HG03097 (cell line): ENCODE measurements around the gene STAG1.
A peak's percentile ranks its signal among the peaks of the same experiment; 100 is the strongest.
"Not testable (repeated sequence)": the region's sequence is repeated elsewhere in the genome, so short reads cannot be mapped to it uniquely, and the experiment has no call there.

Experiments
- ATAC-seq: cut with Tn5 transposase; IDR thresholded peaks from one replicate; pipeline ENCODE4 v1.9.1; 2021; ENCODE audit not compliant: unreplicated experiment, low FRiP score

STAG1 gene

DNA sequence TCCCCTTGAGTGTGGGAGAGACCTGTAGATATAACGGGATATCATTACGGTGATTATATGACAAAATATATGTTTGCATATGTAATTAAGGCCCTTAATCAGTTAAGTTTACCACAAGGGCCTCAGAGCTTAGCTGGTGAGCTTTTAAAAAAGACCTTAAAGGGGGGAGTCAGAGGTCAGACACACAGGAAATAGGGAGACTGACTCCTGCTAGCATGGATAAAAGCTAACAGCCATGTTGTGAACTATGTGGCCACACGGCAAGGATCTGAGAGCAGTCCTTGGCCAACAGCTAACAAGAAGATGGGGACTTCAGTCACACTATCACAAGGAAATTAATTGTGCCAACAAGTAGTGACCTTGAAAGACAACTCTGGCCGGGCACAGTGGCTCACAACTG is 3.1 kb downstream of the STAG1 start:
- no peak for ATAC-seq

GRCh38 chr3:136745916-136746315 is 6.3 kb downstream of the STAG1 start:
- ATAC-seq: no peak

GRCh38 chr3:136741063-136741462 is 11.1 kb downstream of the STAG1 start:
- ATAC-seq: no peak

DNA sequence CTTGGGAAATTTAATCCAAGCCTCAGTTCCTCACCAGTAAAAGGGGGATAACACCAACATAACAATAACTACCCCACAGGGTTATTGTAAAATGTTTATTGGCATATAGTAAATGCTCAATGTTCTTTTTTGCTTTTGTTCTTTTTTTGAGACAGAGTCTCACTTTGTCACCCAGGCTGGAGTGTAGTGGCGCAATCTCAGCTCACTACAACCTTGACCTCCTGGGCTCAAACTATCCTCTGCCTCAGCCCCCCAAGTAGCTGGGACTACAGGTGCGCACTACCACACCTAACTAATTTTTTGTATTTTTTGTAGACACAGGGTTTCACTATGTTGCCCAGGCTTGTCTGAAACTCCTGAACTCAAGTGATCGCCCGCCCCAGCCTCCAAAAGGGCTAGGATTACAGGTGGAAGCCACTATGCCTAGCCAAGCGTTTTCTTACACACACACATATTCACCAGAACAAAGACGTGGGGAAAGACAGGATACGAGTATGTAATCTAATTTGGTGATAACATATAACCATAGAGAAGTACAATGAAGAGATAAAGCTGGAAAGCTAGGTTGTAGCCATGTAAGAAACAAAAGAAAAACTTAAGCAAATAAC is 11.7 kb downstream of the STAG1 start:
- no peak for ATAC-seq

GRCh38 chr3:136736950-136737349 is 15.2 kb downstream of the STAG1 start:
- not testable (repeated sequence) for ATAC-seq

GRCh38 chr3:136735103-136735502 is 17.1 kb downstream of the STAG1 start:
- ATAC-seq: no peak

GRCh38 chr3:136734382-136735070 is 17.7 kb downstream of the STAG1 start:
- no peak for ATAC-seq

DNA sequence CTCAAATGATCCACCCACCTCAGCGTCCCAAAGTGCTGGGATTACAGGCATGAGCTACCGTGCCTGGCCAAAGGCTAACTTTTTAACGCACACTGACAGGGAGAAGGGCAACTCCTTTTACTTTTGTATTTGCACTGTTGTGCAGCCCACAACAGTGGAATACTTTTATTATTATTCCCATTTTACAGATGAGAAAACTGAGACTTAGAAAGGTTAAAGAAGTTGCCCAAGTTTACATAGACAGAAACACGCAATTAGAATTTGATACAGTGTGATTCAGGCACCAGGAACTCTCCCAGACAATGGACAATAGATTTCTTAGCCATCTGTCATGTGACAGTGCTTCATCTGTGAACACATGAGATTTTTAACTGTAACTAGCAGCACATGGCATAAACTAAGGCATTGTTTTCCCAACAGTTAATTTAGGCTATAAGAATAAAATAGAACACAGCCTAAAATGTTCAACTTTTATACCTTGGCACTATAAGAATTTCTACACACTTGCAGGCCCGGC is 18.8 kb downstream of the STAG1 start:
- ATAC-seq: no peak

DNA sequence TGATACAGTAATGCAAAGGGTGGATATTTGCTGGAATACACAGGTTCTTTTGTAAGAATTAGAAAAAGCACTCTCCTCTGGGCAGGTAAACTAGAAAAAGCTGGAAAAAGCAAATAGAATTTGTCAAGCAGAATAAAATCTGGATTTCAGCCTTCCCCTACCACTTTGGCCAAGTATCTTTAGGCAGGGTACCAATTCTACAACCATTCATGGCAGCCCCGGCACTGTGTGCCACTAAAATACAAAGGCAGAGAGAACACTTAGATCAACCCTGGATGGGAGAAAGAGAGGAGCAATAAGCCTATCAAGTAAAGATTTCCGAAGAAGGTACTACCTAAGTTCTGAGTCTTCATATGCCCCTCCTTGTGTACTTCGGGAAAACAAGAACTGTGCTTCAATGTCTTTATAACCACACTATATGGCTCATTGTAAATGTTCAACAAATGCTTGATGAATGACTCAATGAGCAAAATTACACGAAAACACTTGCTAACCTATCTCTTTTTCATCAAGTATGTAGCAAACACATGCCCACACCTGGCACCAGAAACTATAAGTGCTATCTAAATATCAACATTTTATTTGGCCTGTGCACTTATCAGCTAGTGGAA is 20.8 kb downstream of the STAG1 start:
- ATAC-seq: no peak

DNA sequence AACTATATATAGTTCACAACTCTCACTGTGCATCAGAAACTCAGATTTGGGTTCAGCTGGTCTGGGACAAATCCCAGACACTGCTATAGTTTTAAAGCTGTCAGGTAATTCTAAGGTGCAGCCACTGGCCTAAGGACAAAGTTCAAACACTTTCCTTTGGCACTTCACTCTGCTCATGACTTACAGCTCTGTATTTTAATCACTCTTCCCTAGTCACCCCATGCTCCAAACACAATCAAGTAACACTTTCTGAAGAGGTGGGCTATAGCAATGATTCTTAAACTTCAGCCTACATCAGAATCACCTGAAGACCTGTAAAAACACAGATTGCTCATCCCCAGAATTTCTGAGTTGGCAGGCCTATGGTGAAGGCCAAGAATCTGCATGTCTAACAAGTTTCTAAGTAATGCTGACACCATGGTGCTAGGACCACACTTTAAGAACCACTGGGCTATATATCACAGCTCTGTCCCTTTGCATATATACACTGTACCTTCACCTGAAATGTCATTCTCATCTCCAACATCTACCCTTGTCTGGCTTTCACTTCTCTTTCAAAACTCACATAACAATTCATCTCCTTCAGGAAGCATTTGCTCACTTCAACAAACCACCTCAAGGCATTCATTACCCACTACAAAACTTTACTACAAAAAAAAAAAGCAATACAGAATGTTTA is 21.4 kb downstream of the STAG1 start:
- no peak for ATAC-seq

GRCh38 chr3:136728918-136729317 is 23.3 kb downstream of the STAG1 start:
- no peak for ATAC-seq

DNA sequence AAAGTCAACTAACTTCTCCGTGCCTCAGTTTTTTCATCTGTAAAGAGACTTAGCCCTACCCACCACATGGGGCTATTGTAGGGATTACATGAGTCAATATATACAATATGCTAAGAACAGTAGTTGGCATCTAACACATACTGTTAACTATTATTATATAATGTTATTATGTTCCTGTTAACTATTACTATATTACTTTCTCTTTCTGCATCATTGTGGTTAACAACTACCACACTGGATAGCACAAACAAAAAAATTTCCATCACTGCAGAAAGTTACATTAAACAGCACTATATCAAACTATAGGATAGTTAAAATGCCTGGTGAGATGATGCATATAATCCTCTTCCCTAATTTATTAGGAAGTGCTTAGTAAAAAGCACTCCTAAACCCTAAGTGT is 23.7 kb downstream of the STAG1 start:
- ATAC-seq: peak; percentile 45

DNA sequence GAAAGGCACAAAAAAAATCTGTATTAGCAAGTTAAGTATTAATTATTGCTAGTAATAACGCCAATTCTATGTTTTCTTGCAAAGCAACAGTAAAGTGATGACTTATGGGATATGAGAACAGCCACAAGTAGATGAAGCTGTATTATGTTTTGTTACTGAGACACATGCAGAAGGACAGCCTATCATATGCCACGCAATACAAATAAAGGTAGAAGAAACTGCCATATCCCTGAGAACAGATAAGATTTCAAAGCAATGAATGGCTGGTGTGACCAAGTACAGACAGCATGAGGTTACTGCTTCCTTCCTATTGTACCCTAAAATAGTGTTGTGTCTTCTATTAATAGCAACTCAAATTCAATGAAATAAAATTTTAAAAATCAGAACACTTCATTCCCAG is 26.7 kb downstream of the STAG1 start:
- no peak for ATAC-seq

GRCh38 chr3:136722916-136723315 is 29.3 kb downstream of the STAG1 start:
- ATAC-seq: not testable (repeated sequence)

DNA sequence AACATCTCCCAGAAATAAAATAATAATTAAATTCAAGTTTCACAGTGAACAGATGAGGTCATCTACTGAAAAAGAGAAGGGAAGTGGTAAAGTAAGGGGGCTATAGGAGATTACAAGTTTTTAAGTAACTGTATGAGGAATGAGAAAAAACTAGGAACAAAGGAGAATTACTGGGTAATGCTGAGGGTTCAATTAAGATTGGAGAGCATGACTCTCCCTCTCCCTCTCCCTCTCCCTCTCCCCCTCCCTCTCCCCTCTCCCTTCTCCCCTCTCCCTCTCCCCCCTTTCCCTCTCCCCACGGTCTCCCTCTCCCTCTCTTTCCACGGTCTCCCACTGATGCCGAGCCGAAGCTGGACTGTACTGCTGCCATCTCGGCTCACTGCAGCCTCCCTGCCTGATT is 29.8 kb downstream of the STAG1 start:
- not testable (repeated sequence) for ATAC-seq

DNA sequence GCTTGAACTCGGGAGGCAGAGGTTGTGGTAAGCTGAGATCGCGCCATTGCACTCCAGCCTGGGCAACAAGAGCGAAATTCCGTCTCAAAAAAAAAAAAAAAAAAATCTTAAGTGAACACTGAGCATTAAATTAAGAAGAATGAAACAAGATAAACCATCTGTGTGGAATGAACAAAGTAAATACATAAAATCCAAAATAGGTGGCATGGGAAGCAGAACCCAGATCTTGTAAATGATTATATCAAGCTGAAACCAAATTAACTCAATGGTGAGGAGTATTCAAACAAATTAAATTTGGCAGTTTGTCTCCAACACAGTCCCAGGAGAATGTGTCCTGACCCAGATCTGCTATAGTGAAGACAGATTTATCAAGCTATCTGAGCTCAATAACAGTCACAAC is 32.1 kb downstream of the STAG1 start:
- no peak for ATAC-seq

GRCh38 chr3:136716629-136717028 is 35.5 kb downstream of the STAG1 start:
- no peak for ATAC-seq

- ATAC-seq: no peak
Measured at GRCh38 chr3:136714020-136714419, 38.2 kb downstream of the STAG1 start.

- no peak for ATAC-seq
Measured at GRCh38 chr3:136712941-136713340, 39.2 kb downstream of the STAG1 start.

GRCh38 chr3:136711888-136712287 is 40.3 kb downstream of the STAG1 start:
- ATAC-seq: not testable (repeated sequence)

- ATAC-seq: no peak
Measured at GRCh38 chr3:136711277-136711676, 40.9 kb downstream of the STAG1 start.
